GM19467 (cell line): Measurements from ENCODE around the gene TRIP4.
"Not testable (repeated sequence)": the region's sequence is repeated elsewhere in the genome, so short reads cannot be mapped to it uniquely, and the experiment has no call there.

Source experiments
- ATAC-seq: cut with Tn5 transposase; IDR thresholded peaks from one replicate; pipeline ENCODE4 v1.9.1; 2021; ENCODE audit warnings: mild to moderate bottlenecking, moderate library complexity; ENCODE audit not compliant: unreplicated experiment

TRIP4 gene

GRCh38 chr15:64483749-64484148, 96.1 kb downstream of the TRIP4 start:
- no peak for ATAC-seq

- no peak for ATAC-seq
These were observed 98.2 kb downstream of the TRIP4 start for GRCh38 chr15:64485796-64486195.

- ATAC-seq: no peak
These were observed 103.1 kb downstream of the TRIP4 start for GRCh38 chr15:64490598-64491259.

GRCh38 chr15:64493641-64494040, 106.0 kb downstream of the TRIP4 start:
- ATAC-seq: no peak

- ATAC-seq: not testable (repeated sequence)
These were observed 108.3 kb downstream of the TRIP4 start for GRCh38 chr15:64495968-64496367.

GRCh38 chr15:64500695-64501395, 113.2 kb downstream of the TRIP4 start:
- no peak for ATAC-seq

- no peak for ATAC-seq
These were observed 113.7 kb downstream of the TRIP4 start for GRCh38 chr15:64501396-64501715.

- ATAC-seq: no peak
These were observed 114.5 kb downstream of the TRIP4 start for GRCh38 chr15:64502151-64502550.

GRCh38 chr15:64502551-64502950, 114.9 kb downstream of the TRIP4 start:
- ATAC-seq: no peak

- no peak for ATAC-seq
These were observed 115.6 kb downstream of the TRIP4 start for GRCh38 chr15:64503197-64503596.

- no peak for ATAC-seq
These were observed 116.0 kb downstream of the TRIP4 start for GRCh38 chr15:64503640-64504039.
